Amniotic stem cell (primary cell): ENCODE data around the gene SLC39A11.
A peak's percentile ranks its signal among the peaks of the same experiment; 100 is the strongest.
"Not testable (repeated sequence)": the region's sequence is repeated elsewhere in the genome, so short reads cannot be mapped to it uniquely, and the experiment has no call there.

Experiments used
- DNase-seq: peaks from one replicate; lab custom pipeline; 2025; lab: John Stamatoyannopoulos, UW

Gene SLC39A11

DNA sequence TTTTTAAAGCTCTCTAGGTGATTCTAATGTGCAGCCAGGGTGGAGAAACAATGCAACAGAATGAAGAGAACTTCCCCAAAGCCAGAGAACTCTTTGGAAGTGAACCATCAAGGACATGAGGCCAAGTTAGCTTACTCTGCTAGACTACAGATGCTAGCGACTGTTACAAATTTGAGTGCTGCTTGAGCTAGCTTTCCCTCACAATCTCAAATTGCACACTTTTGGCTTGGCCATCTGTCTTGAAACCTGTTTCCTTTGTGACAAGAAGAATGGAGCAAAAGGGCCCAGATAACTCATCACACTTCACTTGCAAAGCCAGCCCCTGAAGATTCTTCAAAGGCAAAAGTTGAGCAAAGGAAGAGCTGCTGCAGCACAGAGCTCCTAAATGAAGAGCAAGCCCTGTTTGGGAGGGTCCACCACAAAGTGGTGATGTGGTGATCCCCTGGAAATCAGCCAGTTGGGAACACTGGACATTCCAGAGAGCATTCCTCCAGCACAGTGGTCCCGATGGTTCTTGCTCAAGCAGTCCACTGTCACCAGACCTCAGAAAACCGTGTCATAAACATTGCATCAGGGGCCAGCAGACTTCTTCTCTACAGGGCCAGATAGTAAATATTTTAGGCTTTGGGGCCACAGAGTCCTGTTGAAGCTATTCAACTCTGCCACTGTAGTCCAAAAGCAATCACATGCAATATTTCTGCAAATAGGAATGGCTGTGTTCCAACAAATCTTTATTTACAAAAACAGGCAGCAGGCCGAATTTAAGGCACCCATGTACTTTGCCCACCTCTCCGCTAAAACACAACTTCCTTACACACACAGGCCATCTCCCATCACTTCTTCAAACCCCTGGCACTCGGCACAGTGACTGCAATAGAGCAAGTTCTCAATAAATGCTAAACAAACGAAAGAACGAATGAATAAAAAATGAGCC is 21.2 kb downstream of the SLC39A11 start:
- no peak for DNase-seq

DNA sequence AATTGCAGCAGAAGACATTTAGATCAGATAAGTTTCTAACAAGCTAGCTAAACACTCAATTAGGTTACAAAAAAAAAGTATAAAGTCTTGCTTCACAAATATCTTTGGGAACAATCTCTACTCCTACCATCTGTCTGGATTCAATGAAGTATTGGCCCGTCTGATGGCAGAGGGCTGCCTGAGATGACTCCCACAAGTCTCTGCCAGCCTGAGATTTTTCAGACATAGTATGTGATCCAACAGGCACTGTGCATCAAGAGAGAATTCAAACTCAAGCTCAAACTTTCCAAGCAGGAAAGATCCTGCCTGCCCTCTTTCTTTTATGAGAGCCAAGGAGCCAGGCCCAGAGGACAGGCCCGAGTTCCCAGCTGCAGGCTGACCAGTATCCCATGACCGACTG is 22.6 kb downstream of the SLC39A11 start:
- no peak for DNase-seq

- DNase-seq = no peak
Observed at GRCh38 chr17:73069164-73069770, 23.2 kb downstream of the SLC39A11 start.

- DNase-seq = no peak
Observed at GRCh38 chr17:73068322-73069153, 23.9 kb downstream of the SLC39A11 start.

DNA sequence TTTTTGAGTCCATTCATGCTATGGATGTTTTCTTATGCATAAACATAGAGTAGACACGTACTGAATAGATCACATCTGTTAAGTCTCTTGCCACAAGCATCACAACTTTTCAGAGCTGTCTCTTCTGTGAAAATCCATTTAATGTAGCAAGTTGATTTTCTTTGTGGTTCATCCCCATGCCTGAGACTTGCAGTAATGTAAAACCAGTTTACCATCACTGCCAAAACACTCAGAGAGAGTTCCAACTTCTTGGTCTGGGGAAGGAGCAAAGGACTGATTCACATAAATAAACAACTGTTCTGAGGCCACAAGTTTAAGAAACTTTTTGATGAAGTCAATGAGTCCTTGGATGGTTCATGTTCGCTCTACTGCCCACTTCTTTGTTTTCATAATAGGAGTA is 24.8 kb downstream of the SLC39A11 start:
- DNase-seq = peak; percentile 26

- no peak for DNase-seq
Observed at GRCh38 chr17:73067075-73067474, 25.4 kb downstream of the SLC39A11 start.

- no peak for DNase-seq
Observed at GRCh38 chr17:73066148-73066884, 26.2 kb downstream of the SLC39A11 start.

DNA sequence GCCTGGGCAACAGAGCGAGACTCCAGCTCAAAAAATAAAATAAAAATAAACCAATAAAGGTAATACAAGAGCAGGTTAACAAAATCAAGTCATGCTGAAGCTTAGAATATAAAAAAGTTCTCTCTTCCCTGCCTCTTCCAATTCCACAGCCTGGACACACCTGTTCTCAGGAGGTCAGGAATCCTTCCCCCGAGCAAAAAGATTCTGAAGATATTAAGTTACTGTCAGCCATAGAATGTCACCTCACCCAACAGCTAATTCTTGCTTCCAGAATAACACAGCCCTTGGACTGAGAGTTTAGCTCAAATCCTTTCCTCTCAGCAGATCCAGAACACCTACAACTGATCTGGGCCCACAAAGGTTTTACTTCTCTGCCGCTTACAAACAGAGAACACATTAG is 27.1 kb downstream of the SLC39A11 start:
- no peak for DNase-seq

- DNase-seq = no peak
Observed at GRCh38 chr17:73064084-73064938, 28.2 kb downstream of the SLC39A11 start.

GRCh38 chr17:73062726-73063125 is 29.8 kb downstream of the SLC39A11 start:
- no peak for DNase-seq

DNA sequence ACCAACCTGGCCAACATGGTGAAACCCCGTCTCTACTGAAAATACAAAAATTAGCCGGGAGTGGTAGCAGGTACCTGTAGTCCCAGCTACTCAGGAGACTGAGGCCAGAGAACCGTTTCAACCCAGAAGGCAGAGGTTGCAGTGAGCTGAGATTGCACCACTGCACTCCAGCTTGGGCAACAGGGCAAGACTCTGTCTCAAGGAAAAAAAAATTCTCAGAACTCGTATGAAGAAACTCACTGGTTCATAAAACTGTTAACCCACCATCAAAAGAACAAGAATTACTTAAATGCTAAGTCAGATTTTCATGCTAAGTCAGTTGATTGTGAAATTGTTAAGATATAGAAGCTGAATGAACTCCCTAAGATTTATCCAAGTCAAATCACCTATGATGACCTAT is 31.3 kb downstream of the SLC39A11 start:
- no peak for DNase-seq

GRCh38 chr17:73060721-73061120 is 31.8 kb downstream of the SLC39A11 start:
- no peak for DNase-seq

GRCh38 chr17:73059713-73060112 is 32.8 kb downstream of the SLC39A11 start:
- not testable (repeated sequence) for DNase-seq

GRCh38 chr17:73058022-73058421 is 34.5 kb downstream of the SLC39A11 start:
- DNase-seq = no peak

DNA sequence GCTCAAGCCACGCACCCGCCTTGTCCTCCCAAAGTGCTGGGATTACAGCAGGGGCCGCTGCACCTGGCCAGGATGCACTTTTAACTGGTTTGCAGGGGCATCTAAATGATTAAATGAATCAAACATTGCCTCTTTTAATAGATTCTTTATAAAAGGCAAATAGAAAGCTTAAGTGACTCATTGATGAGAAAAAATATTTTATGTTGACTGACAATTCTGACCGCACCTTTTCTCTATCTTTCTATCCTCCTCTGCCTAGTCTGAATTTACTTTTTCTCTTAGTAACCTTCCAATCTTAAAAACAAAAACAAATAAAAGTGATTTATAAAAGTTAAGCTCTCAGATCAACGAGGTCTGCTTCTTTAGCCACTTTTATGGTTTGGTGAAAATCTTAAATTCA is 35.3 kb downstream of the SLC39A11 start:
- no peak for DNase-seq

- no peak for DNase-seq
Observed at GRCh38 chr17:73052923-73053322, 39.6 kb downstream of the SLC39A11 start.

GRCh38 chr17:73050797-73051196 is 41.7 kb downstream of the SLC39A11 start:
- no peak for DNase-seq

DNA sequence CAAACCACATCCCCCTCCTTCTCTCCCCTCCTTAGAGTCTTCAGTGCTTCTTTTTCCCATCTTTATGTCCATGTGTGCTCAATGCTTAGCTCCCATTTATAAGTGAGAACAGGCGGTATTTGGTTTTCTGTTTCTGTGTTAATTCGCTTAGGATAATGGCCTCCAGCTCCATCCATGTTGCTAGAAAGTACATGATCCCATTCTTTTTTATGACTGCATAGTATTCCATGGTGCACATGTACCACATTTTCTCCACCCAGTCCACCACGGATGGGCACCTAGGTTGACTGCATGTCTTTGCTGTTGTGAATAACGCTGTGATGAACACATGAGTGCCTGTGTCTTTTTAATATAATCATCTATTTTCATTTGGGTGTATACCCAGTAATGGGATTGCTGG is 44.3 kb downstream of the SLC39A11 start:
- no peak for DNase-seq

- no peak for DNase-seq
Observed at GRCh38 chr17:73045724-73046123, 46.8 kb downstream of the SLC39A11 start.

GRCh38 chr17:73043686-73044581 is 48.6 kb downstream of the SLC39A11 start:
- DNase-seq = no peak
